GM19467 (cell line): ENCODE results near the gene LINC01488.

ENCODE experiments used
- ATAC-seq: cut with Tn5 transposase; IDR thresholded peaks from one replicate; pipeline ENCODE4 v1.9.1; 2021; ENCODE audit warnings: mild to moderate bottlenecking, moderate library complexity; ENCODE audit not compliant: unreplicated experiment

The LINC01488 gene

DNA sequence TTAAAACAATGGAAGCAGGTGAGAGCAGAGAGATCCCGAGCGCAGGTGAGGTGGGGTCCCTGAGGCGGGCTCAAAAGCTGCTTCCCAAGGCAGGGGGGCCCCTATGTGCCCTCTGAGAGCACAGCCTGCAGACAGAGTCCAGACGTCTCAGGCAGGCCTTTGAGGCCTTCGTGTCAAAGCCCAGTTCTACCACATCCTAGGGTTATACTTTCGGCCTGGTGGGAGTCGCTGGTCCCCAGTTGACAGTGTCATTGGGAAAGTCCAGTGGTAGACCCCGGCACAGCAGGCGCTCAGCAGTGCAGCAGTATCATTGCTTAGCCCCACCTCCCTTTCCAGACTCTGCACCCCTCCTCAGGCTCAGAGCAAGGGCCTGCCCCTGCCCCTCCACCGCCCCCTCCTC is 9.1 kb downstream of the LINC01488 start:
- ATAC-seq, result no peak

- ATAC-seq, result no peak
Measured at GRCh38 chr11:69491071-69492031, 9.9 kb downstream of the LINC01488 start.

GRCh38 chr11:69492201-69492991 is 10.9 kb downstream of the LINC01488 start:
- no peak for ATAC-seq

DNA sequence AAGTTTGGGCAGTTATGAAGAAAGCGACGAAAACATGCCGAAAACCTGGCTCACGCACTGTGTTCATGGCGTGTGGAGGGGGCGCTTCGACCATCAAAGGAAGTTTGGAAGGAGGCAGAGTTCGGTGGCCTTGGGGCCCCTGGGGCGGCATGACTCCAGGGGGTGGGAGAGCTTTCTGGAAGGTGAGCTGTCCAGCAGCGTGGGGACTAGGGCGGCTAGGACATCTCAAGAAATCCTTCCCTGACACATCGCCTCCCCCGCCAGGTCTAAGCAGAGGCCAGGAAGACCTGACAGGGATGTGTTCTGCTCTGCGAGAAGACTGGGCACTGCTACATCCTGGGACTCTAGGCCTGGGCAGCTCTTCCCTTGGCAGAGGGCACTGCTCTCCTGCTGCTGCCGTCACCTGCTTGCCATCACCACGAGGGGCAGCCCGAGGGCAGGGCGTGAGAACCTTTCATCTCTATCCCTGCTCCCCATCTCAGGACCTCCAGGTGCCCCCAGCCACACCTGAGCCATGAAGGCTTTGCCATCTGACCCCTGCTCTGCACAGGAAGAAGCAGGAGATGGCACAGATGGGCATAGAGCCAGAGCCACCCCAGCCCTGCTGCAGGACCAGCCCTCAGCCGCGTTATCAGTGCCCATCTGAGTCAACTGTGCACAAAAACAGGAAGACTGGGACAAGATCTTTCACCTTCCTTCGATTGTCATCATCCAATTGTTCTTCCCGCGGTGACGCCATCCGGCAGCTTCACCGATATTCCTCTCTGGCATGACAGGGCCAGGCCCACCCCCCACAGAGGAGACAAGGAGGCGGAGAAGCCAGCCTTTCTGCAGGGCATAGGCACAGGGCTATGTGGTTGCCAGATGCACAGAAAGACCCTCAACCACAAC is 12.7 kb downstream of the LINC01488 start:
- ATAC-seq, result no peak

DNA sequence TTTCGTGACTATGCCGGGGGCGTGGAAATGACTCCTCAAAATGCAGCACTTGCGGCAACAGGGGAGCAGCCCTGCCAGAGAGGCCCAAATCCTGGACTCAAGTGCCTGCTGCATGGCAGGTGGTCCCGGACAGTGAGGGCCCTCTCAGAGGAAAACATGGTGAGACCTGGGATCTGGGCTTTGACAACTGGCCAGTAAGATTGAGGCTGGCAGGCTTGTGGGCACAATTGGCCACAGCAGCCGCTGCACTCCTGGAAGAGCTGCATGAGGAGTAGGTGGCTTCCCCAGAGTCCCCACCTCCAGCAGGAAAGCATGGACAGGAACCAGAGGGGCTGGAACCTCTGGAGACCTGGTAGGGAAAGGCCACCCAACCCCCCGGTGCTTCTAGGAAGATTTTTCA is 13.4 kb downstream of the LINC01488 start:
- ATAC-seq, result no peak

DNA sequence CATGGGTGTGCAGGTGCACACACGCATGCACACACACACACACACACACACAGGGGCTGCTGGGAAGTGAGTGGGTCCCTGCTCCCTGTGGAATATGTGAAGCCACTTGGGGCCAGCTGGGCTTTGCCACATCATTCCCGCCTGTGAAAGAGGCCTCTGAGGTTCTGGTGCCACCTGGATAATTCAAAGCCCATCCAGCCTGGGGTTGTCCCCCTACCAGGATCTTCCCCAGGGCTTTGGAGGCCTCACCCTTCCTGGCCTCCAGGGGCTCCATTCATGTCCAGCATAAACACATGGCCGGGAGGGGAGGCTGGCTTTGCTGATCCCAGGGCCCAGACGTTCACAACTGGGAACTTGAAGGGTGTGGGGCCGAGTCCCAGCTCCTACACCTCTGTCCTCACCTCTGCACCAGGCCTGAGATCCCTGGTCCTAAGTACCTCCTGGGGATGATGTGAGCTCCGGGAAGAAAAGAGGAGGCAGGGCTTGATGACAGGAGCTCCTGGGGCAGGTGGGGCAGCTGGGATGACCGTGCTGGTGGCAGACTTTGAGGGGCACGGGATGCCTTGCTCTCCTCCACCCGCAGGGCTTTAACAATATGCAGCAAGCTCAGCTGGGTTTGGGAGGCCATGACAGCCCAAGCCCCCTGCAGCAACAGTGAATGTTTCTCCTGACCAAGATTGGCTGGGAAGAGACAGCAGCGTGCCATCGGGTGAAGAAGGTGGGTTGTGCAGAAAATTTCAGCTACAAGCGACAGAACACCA is 14.2 kb downstream of the LINC01488 start:
- ATAC-seq, result no peak

GRCh38 chr11:69496202-69496557 is 14.7 kb downstream of the LINC01488 start:
- ATAC-seq, result no peak

DNA sequence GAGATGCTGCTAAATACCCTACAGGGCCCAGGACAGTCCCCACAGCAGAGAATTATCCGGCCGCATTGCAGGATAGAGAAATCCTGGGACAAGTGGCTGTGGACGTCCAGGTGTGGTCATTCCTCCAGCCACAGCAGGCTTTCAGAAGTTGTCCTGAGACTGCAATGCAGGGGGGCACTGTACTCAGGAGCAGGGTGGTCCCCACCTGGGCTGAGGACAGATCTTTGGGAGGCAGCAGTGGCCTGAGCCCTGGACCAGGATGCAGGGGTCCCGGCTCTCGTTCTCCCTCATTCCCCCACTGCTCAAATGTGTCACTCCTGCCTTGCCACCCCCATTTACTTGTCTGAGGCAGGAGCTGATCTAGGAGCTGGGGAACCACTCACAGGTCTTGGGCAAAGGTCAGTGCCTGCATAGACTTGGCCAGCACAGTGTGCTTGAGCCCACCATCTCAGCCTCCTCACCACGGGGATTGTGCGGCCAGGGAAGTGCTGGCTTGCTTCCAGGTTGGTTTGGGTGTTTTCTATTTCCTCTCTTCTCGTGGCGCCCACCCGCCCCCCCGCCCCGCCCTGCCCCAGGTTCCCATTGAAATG is 15.3 kb downstream of the LINC01488 start:
- ATAC-seq, result no peak

GRCh38 chr11:69497221-69497787 is 15.8 kb downstream of the LINC01488 start:
- ATAC-seq, result no peak

GRCh38 chr11:69498614-69499175 is 17.2 kb downstream of the LINC01488 start:
- ATAC-seq, result no peak

DNA sequence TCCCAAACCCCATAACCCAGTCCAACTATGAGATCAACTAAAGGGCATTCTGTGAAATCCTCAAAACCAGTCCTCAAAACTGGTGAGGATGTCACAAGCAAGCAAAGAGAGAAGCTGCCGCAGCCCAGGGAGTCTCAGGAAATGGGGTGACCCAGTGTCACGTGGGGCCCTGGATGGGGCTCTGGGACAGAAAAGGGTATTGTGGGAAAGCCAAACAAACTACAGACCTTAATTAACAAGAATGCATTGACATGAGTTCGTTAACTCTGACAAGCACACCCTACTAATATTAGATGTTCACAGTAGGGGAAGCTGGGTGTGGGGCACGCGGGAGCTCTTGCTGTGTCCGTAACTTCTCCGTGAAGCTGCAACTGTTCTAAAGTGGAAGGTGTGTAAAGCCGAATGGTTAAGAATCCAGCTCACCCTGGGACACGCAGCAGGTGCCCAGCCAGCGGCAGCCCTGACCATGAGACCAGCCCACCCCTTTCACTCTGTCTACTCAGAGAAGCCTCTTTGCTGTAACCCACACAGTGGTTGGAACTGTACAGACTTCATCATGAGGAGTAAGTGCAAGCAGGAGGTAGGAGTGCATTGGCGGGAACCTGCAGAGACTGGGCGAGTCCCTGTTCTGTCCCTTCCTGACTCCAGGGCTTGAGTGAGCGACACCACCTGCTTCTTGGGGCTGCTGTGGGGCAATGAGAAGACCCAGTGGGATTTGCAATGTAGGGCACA is 17.9 kb downstream of the LINC01488 start:
- ATAC-seq, result no peak

GRCh38 chr11:69499918-69500284 is 18.4 kb downstream of the LINC01488 start:
- no peak for ATAC-seq

DNA sequence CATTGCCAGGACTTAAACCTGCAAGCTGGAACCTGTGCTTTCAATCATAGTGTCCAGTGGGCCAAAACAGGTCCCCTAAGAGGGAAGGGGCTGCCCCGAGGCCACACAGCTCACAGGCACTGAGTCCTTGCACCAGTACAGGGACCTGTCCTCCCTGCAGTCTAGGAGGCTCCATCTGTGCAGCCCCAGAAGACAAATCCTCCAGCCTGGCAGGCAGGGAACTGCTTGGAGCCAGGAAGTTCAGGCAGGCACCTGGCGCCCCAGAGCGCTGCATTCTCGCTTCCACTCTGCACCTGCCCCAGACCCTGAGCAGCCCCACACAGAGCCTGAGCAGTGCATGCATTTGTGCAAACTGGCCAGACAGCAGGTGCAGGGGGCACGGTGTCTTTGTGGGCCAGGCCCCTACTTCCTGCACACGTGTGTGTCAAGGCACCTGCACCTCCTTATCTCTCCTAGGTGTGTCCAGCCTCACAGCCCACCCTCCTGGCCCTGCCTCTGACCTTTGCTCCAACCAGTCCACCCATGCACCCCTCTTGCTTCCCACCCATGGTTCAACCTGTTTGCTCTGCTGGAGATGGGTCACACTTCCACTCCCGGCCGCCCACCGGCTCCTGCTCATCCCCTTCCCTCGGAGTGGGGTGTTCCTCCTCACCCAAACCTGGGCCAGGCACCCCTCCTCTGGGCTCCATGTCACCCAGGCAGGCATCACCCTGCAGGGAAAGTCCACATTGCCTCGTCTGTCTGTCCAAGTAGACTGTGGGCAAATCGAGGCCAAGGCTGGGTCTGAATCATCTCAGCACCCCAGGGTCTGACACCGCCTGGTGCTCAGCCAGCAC is 19.0 kb downstream of the LINC01488 start:
- ATAC-seq, result no peak

GRCh38 chr11:69501121-69501489 is 19.6 kb downstream of the LINC01488 start:
- ATAC-seq, result no peak

DNA sequence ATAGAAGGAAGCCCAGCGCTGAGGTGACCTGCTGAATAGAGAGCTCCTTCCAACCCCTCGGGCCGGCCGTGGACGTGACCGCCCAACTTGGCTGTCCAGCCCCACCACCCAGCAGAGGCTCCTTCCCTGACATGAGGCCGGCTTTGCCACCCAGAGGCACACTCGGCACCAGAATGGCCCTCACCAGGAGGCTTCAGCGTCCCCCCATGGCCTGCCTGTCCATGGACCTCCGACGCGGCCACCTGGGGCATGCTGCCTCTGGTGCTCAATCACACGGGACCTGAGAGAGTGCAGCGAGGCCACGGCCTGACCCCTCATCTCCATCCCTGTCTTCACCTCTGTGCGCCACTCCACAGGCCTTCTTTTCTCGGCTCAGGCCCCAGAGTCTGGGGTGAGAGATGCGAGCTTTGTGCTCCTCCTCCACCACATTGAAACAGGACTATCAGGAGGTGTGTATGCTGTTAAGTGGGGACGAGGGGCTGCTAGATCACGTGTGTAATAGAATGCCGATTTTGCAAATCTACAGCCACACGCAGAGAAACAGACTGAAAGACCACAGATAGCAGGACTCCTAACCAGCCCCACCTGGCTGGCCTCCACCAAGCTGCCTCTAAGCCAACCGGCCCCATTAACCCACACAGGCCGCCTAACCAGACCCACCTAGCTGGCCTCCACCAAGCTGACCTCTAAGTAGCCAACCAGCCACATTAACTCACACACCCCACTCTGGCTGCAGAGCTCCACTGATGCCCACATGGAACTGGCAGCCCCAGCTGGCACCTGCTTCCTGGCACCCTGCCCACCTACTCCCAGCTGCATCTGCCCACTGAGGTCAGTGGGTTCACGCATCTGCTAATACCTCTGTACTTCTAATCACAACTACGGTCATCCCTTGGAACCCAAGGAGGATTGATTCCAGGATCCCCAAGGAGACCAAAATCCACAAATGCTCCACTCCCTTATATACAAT is 20.7 kb downstream of the LINC01488 start:
- no peak for ATAC-seq

DNA sequence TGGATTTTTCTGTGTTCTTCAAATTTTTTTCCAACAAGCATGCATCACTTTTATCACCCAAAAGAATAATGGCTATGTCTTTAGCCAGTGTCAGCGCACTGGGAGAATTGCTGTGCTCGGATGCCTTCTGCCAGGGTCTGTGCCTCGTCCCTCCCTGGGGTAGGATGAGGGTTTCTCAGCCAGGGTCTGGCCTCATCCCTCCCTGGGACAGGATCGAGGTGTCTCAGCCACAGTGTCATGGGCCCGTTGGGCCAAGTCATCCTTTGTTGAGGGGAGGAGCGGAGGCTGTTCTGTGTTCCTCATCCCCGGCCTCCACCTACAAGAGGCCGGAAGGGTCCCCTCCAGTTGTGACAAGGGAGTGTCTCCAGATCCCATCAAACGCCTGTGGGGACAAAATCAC is 22.7 kb downstream of the LINC01488 start:
- no peak for ATAC-seq
